GM12874 (cell line): ENCODE results near the gene DIRAS2.

Source experiments
- TF ChIP-seq, protein P1 (sequence below): IDR thresholded peaks from 2 replicates; pipeline ENCODE4 v1.5.1; 2011; ENCODE audit warnings: low read depth, mild to moderate bottlenecking, control low read depth, low read length, moderate library complexity; ENCODE audit not compliant: insufficient read depth

Gene DIRAS2

DNA sequence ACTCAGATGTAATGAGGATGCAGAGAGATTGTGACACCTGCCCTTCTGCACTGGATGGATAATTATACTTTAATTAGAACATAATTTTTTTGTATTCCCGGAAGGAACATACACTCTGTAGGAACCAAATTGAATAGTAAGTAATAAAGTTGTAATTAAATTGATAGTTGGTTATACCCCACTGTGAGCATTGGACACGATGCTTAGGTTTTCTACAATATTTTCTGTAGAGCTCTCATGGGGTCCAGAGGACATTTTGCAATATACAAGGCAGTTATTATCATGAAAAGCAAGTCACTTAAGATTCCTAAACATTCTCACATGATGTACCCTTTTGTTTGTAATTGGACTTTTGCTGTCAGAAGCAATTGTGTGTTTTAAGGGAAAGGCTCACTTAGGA, 63.4 kb downstream of the DIRAS2 start:
- TF ChIP-seq, protein P1, sequence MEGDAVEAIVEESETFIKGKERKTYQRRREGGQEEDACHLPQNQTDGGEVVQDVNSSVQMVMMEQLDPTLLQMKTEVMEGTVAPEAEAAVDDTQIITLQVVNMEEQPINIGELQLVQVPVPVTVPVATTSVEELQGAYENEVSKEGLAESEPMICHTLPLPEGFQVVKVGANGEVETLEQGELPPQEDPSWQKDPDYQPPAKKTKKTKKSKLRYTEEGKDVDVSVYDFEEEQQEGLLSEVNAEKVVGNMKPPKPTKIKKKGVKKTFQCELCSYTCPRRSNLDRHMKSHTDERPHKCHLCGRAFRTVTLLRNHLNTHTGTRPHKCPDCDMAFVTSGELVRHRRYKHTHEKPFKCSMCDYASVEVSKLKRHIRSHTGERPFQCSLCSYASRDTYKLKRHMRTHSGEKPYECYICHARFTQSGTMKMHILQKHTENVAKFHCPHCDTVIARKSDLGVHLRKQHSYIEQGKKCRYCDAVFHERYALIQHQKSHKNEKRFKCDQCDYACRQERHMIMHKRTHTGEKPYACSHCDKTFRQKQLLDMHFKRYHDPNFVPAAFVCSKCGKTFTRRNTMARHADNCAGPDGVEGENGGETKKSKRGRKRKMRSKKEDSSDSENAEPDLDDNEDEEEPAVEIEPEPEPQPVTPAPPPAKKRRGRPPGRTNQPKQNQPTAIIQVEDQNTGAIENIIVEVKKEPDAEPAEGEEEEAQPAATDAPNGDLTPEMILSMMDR: no peak

DNA sequence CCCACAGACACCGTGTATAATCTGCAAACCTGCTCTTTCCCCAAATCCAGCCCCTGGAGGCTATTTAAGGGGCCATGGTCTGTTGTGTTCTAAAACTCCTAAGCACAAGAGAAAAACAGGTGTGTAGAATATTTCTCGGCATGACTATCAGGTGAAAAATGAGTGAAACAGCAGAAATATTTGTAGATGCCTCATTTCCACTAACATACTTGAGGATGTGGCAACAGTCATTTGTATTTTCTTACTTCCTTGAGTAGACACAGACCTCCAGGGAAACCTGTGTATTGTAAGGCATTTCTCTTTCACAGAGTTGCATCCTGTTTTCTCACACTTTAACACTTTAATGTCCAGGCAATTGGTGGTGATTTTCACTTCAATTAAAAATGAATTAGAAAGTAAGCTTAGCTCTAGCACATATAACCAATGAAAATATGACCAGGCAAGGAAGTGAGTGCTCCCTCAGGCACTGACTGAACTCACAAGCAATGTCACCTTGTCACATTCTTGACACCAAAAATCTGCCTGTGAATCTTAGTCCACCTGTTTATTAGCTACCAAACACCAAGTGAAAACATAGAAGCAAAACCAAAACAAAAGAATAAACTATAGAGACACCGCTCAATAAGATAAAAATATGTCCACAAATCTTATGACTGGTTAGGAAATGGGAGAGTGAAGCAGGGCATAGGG, 64.4 kb downstream of the DIRAS2 start:
- TF ChIP-seq, protein P1: no peak

DNA sequence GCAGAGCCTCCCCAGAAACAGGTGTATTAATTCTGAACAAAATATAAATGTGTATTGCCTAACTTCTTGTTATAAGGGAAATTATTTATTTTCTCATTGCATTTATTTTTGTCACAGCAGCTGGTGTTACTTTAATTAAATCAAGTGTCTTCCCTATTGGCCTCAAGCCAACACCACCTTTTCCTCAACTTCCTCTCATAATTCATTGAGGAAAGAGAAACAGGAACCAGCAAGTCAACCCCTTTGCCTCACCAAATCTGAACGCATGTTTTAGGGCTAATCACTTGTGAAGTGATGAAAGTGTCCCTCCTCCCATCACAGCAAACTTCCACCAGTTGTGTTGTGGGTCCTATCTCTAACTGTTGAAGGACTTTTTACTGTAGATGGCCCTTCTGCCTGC, 73.1 kb downstream of the DIRAS2 start:
- TF ChIP-seq, protein P1: no peak

DNA sequence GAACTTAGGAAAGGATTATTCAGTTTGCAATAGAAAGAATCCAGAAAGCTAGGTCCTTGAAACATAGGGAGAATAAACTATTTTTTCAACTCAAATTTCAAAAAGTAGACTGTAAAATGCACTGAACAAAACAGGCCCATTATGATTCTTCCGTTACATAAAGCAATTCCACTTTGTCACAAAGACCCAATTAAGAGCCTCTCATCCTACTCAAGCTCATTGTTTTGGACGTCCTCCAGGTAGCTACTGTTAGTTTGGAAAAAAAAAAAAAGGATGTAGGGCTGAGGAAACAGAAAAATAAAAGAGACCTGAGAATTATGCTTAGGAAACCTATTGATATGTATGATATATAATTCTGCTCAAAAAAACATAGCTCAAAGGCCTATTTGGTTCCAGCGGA, 74.0 kb downstream of the DIRAS2 start:
- TF ChIP-seq, protein P1: no peak

DNA sequence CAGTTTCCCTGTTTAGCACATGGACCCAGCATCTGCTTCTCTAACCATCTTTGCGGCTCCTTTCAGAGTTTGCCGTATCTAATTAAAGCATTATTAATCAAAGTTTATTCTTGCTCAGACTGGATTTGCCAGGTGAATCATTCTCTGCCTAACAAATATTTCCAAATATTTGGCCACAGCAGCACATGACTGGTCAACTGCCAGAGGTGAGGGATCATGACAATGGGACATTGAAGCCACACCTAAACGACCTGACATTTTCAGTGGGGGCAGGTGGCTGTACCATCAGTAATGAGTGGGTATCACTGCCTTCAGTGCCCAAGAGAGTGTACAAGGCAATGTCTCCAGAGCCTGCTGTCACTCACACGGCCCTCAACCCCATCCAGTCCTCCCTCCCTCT, 80.4 kb downstream of the DIRAS2 start:
- TF ChIP-seq, protein P1: no peak
